ENCODE measurements around the gene CPSF7.

Gene CPSF7

DNA sequence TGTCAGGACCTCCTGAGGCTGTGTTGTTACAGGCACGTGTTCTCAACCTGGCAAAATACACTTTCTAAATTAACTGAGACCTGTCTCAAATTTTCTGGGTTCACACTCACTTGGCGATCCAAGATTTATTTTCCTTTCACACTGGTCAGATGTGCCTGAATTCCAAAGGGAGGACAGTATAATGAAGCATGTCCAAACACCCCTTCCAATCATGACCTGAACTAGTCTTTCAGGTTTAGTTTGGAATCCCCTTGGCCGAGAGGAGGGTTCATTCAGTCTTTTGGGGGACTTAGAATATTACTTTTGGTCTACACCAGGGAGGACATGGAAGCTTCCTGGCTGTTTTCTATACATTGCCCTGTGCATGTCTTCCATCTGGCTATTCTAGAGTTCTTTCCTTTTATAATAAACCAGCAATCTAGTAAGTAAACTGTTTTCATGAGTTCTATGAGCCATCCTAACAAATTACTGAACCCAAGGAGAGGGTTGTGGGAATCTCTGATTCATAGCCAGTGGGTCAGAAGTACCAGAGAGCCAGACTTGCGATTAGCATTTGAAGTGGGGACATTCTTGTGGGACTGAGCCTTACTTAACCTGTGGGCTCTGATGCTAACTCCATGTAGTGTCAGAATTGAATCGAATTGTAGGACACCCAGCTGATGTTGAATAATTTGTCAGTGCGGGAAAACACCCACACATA, 52.2 kb downstream of the CPSF7 start:
- Histone ChIP-seq H4K20me1 (ENCODE audit: insufficient read depth, low read length) (no peaks in the 10 kb centered on the region), H3K4me3 (ENCODE audit: low read length) (no peak overlapping the region), H2AFZ (ENCODE audit: low read length) (no peak overlapping the region), H3K4me1 (ENCODE audit: low read length) (no peaks in the 10 kb centered on the region), H3K4me2 (ENCODE audit: low read depth, low read length) (no peak overlapping the region), H3K9me2 (replicated peaks; ENCODE audit: insufficient read depth, low read length) (no peaks in the 10 kb centered on the region), H3K9me3 (replicated peaks; ENCODE audit: insufficient read depth, low read length) (no peaks in the 10 kb centered on the region), H3K36me3 (replicated peaks; ENCODE audit: insufficient read depth, low read length) (no peaks in the 10 kb centered on the region), H3F3A (ENCODE audit: insufficient read depth, low read length) (no peaks in the 10 kb centered on the region), H3K79me2 (ENCODE audit: low read length) (no peaks in the 10 kb centered on the region), H3K27me3 (replicated peaks; ENCODE audit: insufficient read depth, low read length) (no peaks in the 10 kb centered on the region), H3K27ac (ENCODE audit: low read length) (no peak overlapping the region), H3K9ac (ENCODE audit: low read length) (no peak overlapping the region)
- TF ChIP-seq EZH2phosphoT487 (IDR thresholded peaks at IDR 0.05; ENCODE audit: low read length) (no peak), EZH2 (optimal IDR thresholded peaks at IDR 0.05; ENCODE audit: low read depth, low read length) (no peak)
- TF ChIP-seq, protein P1, sequence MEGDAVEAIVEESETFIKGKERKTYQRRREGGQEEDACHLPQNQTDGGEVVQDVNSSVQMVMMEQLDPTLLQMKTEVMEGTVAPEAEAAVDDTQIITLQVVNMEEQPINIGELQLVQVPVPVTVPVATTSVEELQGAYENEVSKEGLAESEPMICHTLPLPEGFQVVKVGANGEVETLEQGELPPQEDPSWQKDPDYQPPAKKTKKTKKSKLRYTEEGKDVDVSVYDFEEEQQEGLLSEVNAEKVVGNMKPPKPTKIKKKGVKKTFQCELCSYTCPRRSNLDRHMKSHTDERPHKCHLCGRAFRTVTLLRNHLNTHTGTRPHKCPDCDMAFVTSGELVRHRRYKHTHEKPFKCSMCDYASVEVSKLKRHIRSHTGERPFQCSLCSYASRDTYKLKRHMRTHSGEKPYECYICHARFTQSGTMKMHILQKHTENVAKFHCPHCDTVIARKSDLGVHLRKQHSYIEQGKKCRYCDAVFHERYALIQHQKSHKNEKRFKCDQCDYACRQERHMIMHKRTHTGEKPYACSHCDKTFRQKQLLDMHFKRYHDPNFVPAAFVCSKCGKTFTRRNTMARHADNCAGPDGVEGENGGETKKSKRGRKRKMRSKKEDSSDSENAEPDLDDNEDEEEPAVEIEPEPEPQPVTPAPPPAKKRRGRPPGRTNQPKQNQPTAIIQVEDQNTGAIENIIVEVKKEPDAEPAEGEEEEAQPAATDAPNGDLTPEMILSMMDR (IDR thresholded peaks at IDR 0.05; ENCODE audit: low read length) = no peak
- no peak for DNase-seq

DNA sequence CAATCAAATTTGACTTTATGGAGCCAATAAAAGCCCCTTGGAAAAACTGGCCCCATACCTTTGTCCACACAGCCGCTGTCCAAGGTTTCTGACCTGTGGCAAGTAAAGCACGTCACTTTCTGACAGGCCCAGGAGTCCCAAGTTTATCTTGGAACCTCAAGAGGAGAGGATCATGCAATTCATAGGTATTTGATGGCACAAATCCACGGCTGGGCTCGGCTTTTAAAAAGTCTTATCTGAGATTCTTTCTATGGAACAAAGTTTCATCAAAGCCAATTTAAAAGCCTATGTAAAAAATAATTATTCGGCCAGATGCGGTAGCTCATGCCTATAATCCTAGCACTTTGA, 54.0 kb downstream of the CPSF7 start:
- no peak overlapping the region for H3K27ac ChIP-seq (ENCODE audit: low read length)

DNA sequence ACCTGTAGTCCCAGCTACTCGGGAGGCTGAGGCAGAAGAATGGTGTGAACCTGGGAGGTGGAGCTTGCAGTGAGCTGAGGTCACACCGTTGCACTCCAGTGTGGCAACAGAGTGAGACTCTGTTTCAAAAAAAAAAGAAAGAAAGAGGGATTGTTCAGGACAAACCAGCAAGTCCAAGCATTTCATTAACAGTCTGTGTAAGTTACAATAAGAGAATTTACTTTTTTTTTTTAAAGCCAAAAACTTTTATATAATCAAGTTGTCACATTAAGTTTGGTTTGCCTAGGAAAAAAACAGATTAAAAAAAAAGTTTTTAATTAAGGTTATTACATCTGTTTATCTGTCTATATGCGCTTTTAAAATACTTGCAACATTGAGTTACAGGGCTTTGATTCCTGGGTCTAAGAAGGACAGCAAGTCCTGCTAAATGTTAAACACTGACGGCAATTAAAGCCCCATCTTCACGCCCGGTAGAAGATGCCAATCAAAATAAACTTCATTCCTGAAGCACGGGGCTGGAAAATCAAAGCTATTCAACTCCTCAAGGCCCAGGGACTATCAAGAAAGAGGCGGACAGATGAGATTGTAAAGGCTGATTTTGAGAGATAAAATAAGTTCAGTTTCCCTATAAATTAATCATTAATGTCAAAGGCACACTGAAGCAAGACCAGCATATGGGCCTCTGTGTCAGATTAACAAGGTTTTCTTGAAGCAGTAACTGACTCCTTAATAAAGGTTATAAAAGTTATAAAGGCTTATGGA, 56.9 kb downstream of the CPSF7 start:
- Histone ChIP-seq H3K4me1 (ENCODE audit: low read length) (no peaks in the 10 kb centered on the region), H3K4me2 (ENCODE audit: low read depth, low read length) (no peak overlapping the region), H3K9ac (ENCODE audit: low read length) (no peak overlapping the region), H3K27ac (ENCODE audit: low read length) (no peak overlapping the region), H3K36me3 (replicated peaks; ENCODE audit: insufficient read depth, low read length) (peaks cover 3% of the 10 kb centered on the region), H3K9me2 (replicated peaks; ENCODE audit: insufficient read depth, low read length) (no peaks in the 10 kb centered on the region), H4K20me1 (ENCODE audit: insufficient read depth, low read length) (no peaks in the 10 kb centered on the region), H3K9me3 (replicated peaks; ENCODE audit: insufficient read depth, low read length) (no peaks in the 10 kb centered on the region), H2AFZ (ENCODE audit: low read length) (no peak overlapping the region), H3K27me3 (replicated peaks; ENCODE audit: insufficient read depth, low read length) (no peaks in the 10 kb centered on the region), H3K4me3 (ENCODE audit: low read length) (no peak overlapping the region), H3F3A (ENCODE audit: insufficient read depth, low read length) (no peaks in the 10 kb centered on the region), H3K79me2 (ENCODE audit: low read length) (no peaks in the 10 kb centered on the region)
- TF ChIP-seq EZH2phosphoT487 (IDR thresholded peaks at IDR 0.05; ENCODE audit: low read length) (no peak), EZH2 (optimal IDR thresholded peaks at IDR 0.05; ENCODE audit: low read depth, low read length) (no peak)
- TF ChIP-seq, protein P1 (IDR thresholded peaks at IDR 0.05; ENCODE audit: low read length) = no peak
- no peak for DNase-seq

More for the DNA sequence above, 54.0 kb downstream of the CPSF7 start:
- H3K9me3 ChIP-seq (replicated peaks; ENCODE audit: insufficient read depth, low read length) = no peaks in the 10 kb centered on the region
- H4K20me1 ChIP-seq (ENCODE audit: insufficient read depth, low read length) = no peaks in the 10 kb centered on the region
- no peaks in the 10 kb centered on the region for H3K36me3 ChIP-seq (replicated peaks; ENCODE audit: insufficient read depth, low read length)
- no peaks in the 10 kb centered on the region for H3K27me3 ChIP-seq (replicated peaks; ENCODE audit: insufficient read depth, low read length)
- H3K4me3 ChIP-seq (ENCODE audit: low read length) = no peak overlapping the region
- no peaks in the 10 kb centered on the region for H3K79me2 ChIP-seq (ENCODE audit: low read length)
- no peak overlapping the region for H3K4me2 ChIP-seq (ENCODE audit: low read depth, low read length)
- no peaks in the 10 kb centered on the region for H3K9me2 ChIP-seq (replicated peaks; ENCODE audit: insufficient read depth, low read length)
- H3K4me1 ChIP-seq (ENCODE audit: low read length) = no peaks in the 10 kb centered on the region
- no peaks in the 10 kb centered on the region for H3F3A ChIP-seq (ENCODE audit: insufficient read depth, low read length)
- DNase-seq = no peak
- H2AFZ ChIP-seq (ENCODE audit: low read length) = no peak overlapping the region
- no peak overlapping the region for H3K9ac ChIP-seq (ENCODE audit: low read length)
- TF ChIP-seq EZH2phosphoT487 (IDR thresholded peaks at IDR 0.05; ENCODE audit: low read length) (no peak), EZH2 (optimal IDR thresholded peaks at IDR 0.05; ENCODE audit: low read depth, low read length) (no peak)
- TF ChIP-seq, protein P1 (IDR thresholded peaks at IDR 0.05; ENCODE audit: low read length) = no peak
